Pancreas (tissue), 10 donors: ENCODE results near the gene PRSS33. TPM values are rescaled to one million over a fixed set of nuclear protein-coding genes. Genes with fewer than 3 reads are reported as not detected.
A peak's percentile ranks its signal among the peaks of the same experiment; 100 is the strongest.

Experiments
- ATAC-seq, 4 donors: fragments of 200-7000 bp; cut with Tn5 transposase; one replicate each; pipeline versions ENCODE4 v1.8.0 to v1.9.1; 2020; ENCODE audit warnings: mild to moderate bottlenecking in 4 of 4, moderate library complexity in 4 of 4
- DNase-seq, 6 donors: peaks; one replicate each; pipeline ENCODE4 v3.0.0-alpha.2; 2020
- FAIRE-seq: peaks from 2 replicates; lab custom pipeline; 2012; peaks lifted over from hg19 to GRCh38; lab: Jason Lieb, UNC
- H3K27ac ChIP-seq, 4 donors: fragments of 200-600 bp; sonication (generic); 1 replicate in 3 of 4; 2 replicates in 1 of 4; pipeline versions ENCODE4 v1.5.0 to v1.8.0; 2020
- H3K27me3 ChIP-seq, 4 donors: fragments of 200-600 bp; one replicate each; pipeline ENCODE4 v1.8.0; 2021
- H3K36me3 ChIP-seq, 3 donors: fragments of 200-600 bp; sonication (generic) in 1 of 3; one replicate each; pipeline versions ENCODE4 v1.5.0 to v1.8.0; 2020 to 2021
- H3K4me1 ChIP-seq, 3 donors: fragments of 200-600 bp; one replicate each; pipeline ENCODE4 v1.8.0; 2021
- H3K4me3 ChIP-seq, 4 donors: fragments of 200-600 bp; sonication (generic) in 2 of 4; one replicate each; pipeline versions ENCODE4 v1.5.0 to v1.8.0; 2020 to 2021
- H3K9me3 ChIP-seq, 4 donors: fragments of 200-600 bp; one replicate each; pipeline ENCODE4 v1.8.0; 2021
- CTCF ChIP-seq, 4 donors: fragments of 200-600 bp; sonication (generic) in 3 of 4; IDR thresholded peaks; one replicate each; pipeline versions ENCODE4 v1.5.0 to v1.8.0; 2021; ENCODE audit warnings: antibody characterized with exemption in 4 of 4
- WGBS, 2 donors: extraction: QIAGEN DNeasy Blood & Tissue Kit; methylation state at CpG; one replicate each; pipeline ENCODE4 v1.1.7; 2013; 5-methylcytosine and 5-hydroxymethylcytosine counted together
- intact Hi-C, 3 donors: fragments of 100-400 bp; cut with DNase I; formaldehyde crosslinking; loops; one replicate each; pipeline versions ENCODE4 v1.11.1 to v1.14.2; 2022
- polyA plus RNA-seq, 2 donors: library from polyadenylated mRNA; stranded (reverse); fragments of 200-250 nt; gene quantifications; one replicate each; pipeline ENCODE4 v1.2.3, GENCODE V29; 2013
- total RNA-seq, 6 donors: library from RNA; stranded (reverse); fragmentation: NEBNext Ultra II Directional in 4 of 6; extraction: Animal tissue kit (Norgen Biotek cat#: 25700) in 4 of 6; gene quantifications; one replicate each; pipeline versions ENCODE4 v1.2.1 to v1.2.4, GENCODE V29; 2021 to 2023
- donor health status: healthy with polysubstance abuse.
- donor health status: DM: no; HTN: no; CAD: no; lungs with moderate emphysema.
- donor health status: DM: no; HTN: no; CAD: no.
- donor health status: control.
- donor health status: control.
- donor health status: Bipolar disorder and iron deficiency.
- donor health status: DM: yes; HTN: yes; CAD: no.
- donor health status: DM: no; HTN: no; CAD: no.
- donor health status: DM: no; HTN: no; CAD: no.
- donor health status: DM: yes; HTN: yes; CAD: no.

Gene PRSS33
- total and polyA plus RNA-seq, 8 donors, result 0.05 TPM; not detected in 7

DNA sequence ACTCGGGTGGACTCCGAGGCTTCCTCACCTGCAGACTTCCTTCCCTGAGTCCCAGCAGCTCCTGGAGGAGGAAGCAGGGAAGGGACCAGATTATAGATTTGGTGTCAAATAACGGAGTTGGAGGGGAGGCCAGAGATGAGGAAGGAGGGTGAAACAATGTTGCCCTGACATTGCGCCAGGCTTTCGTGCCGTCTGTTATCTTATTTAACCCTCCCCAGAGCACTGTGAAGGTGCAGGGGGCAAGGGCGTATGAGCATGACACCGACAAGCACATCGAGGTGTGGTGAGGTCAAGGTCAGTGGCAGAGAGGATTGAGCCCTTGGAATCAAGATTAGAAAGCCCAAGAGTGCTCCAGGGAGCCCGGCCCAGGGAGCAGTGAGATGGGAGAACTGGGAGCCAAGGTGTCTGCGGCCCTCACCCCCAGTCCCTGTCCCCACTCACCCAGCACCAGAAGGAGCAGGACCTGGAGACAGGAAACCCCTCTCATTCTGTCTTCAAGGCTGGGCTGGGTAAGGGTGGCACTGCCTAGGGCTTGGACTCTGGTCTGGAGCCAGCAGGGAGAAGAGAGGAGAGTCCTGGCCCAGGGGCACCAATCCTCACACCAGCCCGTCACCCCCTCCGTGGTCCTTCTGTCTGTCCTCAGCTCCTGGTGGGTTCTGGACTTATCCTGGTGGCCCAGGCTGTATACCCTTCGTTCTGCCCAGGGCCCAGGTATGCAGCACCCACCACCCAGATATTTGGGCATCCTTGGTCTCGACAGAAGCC, 1.1 kb downstream of the PRSS33 start:
- no peak for FAIRE-seq
- intact Hi-C loops, result no loop called here

DNA sequence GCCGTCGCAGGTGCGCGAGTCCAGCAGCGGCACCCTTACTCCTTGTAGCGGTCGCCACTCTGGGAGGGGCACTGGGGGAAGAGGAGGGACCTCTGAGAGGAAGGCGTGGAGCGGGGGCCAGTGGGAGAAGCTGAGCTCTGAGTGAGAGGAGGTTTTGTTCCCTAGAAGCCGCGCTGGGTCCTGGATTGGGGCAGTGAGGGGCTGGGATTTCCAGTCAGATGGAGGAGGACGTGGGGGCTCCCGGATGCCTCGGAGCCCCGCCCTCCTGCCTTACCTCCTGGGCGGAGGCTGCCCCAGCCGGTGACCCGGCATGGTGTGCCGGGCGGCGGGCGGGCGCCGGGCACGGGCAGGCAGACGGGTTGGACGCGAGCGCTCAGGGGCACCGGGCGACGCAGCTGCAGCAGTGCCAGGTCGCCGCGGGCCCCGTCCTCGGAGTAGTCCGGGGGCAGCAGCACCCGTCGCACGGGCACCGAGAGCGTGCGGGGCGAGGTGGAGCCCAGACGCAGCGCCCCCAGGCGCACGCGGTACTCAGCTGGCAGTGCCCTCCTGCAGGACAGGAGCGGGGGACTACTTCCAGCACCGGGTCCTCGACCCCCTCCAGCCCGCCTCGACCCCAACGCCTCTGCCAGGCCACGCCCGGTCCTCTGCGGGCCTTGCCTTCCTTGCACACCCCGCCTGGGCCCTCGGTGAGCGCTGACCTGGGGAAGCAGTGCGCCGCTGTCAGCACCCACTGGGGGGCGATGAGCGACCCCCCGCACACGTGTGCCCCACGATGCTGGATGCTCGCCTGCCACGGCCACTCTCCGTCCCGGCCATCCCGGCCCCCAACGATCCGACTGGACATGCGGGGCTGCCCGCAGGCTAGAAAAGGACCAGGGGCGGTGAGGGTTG, 2.0 kb downstream of the PRSS33 start:
- intact Hi-C loops, result no loop called here
- 11% methylated on average over 49 to 79 of the region's 79 CpGs for WGBS, 2 donors
- H3K4me3 ChIP-seq, result peak overlapping the region in 2 of 4 donors; percentile 28 to 42
- no peak for TF ChIP-seq CTCF (IDR thresholded peaks at IDR 0.05)
- H3K27ac ChIP-seq, result no peak overlapping the region
- no peaks in the 10 kb centered on the region for H3K36me3 ChIP-seq
- H3K9me3 ChIP-seq, result no peaks in the 10 kb centered on the region
- peak; percentile 39 to 60 (median 52) for ATAC-seq
- FAIRE-seq, result no peak
- peak in 5 of 6 donors; percentile 3 to 75 (median 13) for DNase-seq
- H3K4me1 ChIP-seq, result no peaks in the 10 kb centered on the region
- H3K27me3 ChIP-seq, result no peaks in the 10 kb centered on the region

More for the DNA sequence above, 1.1 kb downstream of the PRSS33 start:
- Histone ChIP-seq H3K4me3 (no peak overlapping the region), H3K9me3 (no peaks in the 10 kb centered on the region), H3K36me3 (no peaks in the 10 kb centered on the region), H3K27ac (no peak overlapping the region), H3K4me1 (no peaks in the 10 kb centered on the region), H3K27me3 (peaks cover 0 to 4% (median 0%) of the 10 kb centered on the region in 4 donors)
- DNase-seq, result peak in 2 of 6 donors; percentile 10 to 22
- no peak for TF ChIP-seq CTCF (IDR thresholded peaks at IDR 0.05)
- ATAC-seq, result peak in 1 of 4 donors; percentile 5
- WGBS, 2 donors, result 32 to 34% methylated on average over 15 of the region's 15 CpGs

- Histone ChIP-seq H3K27ac (no peak overlapping the region), H3K4me3 (peak overlapping the region in 2 of 4 donors; percentile 28 to 42), H3K27me3 (no peaks in the 10 kb centered on the region), H3K4me1 (no peaks in the 10 kb centered on the region), H3K9me3 (no peaks in the 10 kb centered on the region), H3K36me3 (no peaks in the 10 kb centered on the region)
- ATAC-seq (peak in 3 of 4 donors; percentile 25 to 28 (median 27)), DNase-seq (peak in 3 of 6 donors; percentile 14 to 41 (median 14)), FAIRE-seq (no peak)
- no peak for TF ChIP-seq CTCF (IDR thresholded peaks at IDR 0.05)
- intact Hi-C loops, result no loop called here
- WGBS, 2 donors, result 49 to 51% methylated on average over 15 of the region's 15 CpGs
Observed at GRCh38 chr16:2784358-2785100, 2.8 kb downstream of the PRSS33 start.

DNA sequence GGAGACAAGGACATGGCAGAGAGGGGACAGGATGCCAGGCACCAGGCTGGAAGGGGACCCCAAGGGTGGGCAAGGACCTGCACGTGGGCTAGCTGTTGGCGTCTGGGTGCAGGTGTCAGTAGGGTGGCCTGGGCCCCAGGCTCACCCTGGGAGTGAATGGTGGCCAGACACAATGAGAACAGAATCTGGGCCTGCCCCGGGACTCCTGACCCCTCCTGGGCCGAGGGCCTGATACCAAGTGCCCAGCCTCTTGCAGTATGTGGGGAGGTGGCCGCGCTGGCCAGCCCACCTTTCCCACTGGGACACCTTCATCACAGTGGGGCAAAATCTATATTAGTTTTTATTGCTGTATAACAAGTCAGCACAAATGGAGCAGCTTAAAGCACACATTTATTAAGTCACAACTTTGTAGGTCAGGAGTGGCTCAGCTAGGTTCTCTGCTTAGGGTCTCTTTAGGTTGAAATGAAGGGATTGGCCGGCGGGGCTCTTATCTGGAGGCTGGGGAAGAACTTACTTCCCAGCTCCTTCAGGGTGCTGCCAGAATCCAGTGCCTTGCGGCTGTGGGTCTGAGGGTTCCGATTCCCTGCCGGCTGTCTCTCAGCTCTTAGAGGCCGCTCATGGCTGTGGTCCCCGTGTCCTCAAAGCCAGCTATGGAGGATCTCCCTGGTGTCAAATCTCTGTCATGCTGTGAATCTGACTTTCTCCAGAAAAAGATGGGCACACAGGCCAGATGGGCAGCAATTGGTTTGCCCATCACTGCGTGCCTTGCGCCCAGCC, 3.6 kb downstream of the PRSS33 start:
- DNase-seq (peak in 1 of 6 donors; percentile 38), FAIRE-seq (no peak), ATAC-seq (no peak)
- Histone ChIP-seq H3K4me1 (peaks cover 0 to under 1% (median 0%) of the 10 kb centered on the region in 3 donors), H3K4me3 (no peak overlapping the region), H3K27ac (no peak overlapping the region), H3K27me3 (no peaks in the 10 kb centered on the region), H3K36me3 (no peaks in the 10 kb centered on the region), H3K9me3 (no peaks in the 10 kb centered on the region)
- WGBS, 2 donors, result 86 to 89% methylated on average over 15 of the region's 15 CpGs
- intact Hi-C loops, result no loop called here
- TF ChIP-seq CTCF (IDR thresholded peaks at IDR 0.05), result no peak
